Transverse colon (tissue), 4 donors: ENCODE data around the gene TC2N. TPM values are rescaled to one million over a fixed set of nuclear protein-coding genes. Genes with fewer than 3 reads are reported as not detected.
"Not testable (repeated sequence)": the region's sequence is repeated elsewhere in the genome, so short reads cannot be mapped to it uniquely, and the experiment has no call there.

Source experiments
- DNase-seq: peaks from one replicate; pipeline ENCODE4 v3.0.0-alpha.2; 2019
- H3K27ac ChIP-seq, 4 donors: fragments of 200-600 bp; sonication (generic); 2 replicates each; pipeline ENCODE4 v1.5.1; 2016 to 2018; ENCODE audit warnings: inconsistent platforms in 4 of 4
- H3K27me3 ChIP-seq: fragments of 200-600 bp; sonication (generic); 2 replicates; pipeline ENCODE4 v1.5.1; 2017; ENCODE audit warnings: inconsistent platforms
- H3K36me3 ChIP-seq, 4 donors: fragments of 200-600 bp; sonication (generic); 2 replicates each; pipeline ENCODE4 v1.5.1; 2017 to 2019; ENCODE audit warnings: inconsistent platforms in 4 of 4
- H3K4me1 ChIP-seq, 4 donors: fragments of 200-600 bp; sonication (generic); 2 replicates each; pipeline ENCODE4 v1.5.1; 2017 to 2020; ENCODE audit warnings: inconsistent platforms in 4 of 4
- H3K4me3 ChIP-seq, 4 donors: fragments of 200-600 bp; sonication (generic); 1 replicate in 1 of 4; 2 replicates in 3 of 4; pipeline versions ENCODE4 v1.5.1 to v1.6.1; 2017 to 2019; ENCODE audit warnings: inconsistent platforms in 4 of 4
- H3K9me3 ChIP-seq, 2 donors: fragments of 200-600 bp; sonication (generic); 2 replicates each; pipeline ENCODE4 v1.5.1; 2017 to 2019; ENCODE audit warnings: inconsistent platforms in 2 of 2
- EP300 ChIP-seq: sonication (generic); formaldehyde crosslinking; IDR thresholded peaks from one replicate; pipeline ENCODE4 v1.6.1; 2017; ENCODE audit warnings: antibody characterized with exemption, low read depth
- POLR2A ChIP-seq: fragments of 450-650 bp; IDR thresholded peaks from one replicate; pipeline ENCODE4 v1.6.1; 2016; ENCODE audit warnings: antibody characterized with exemption, mild to moderate bottlenecking, moderate library complexity
- POLR2AphosphoS5 ChIP-seq, 3 donors: sonication (generic); formaldehyde crosslinking; IDR thresholded peaks; one replicate each; pipeline ENCODE4 v1.6.1; 2016; ENCODE audit warnings: antibody characterized with exemption in 3 of 3
- WGBS, 2 donors: methylation state at CpG; one replicate each; pipeline ENCODE4 v1.1.5; 2018; ENCODE audit warnings: low coverage in 1 of 2; 5-methylcytosine and 5-hydroxymethylcytosine counted together
- in situ Hi-C, 4 donors: fragments of 200-750 bp; cut with MboI; loops; one replicate each; pipeline versions ENCODE4 v1.15.0 to v1.15.1; 2017; ENCODE audit warnings: low sequenced_read_pairs in 3 of 4, low pct_ligation_motif_present in 1 of 4, low pct_unique_long_range_greater_than_20kb in 1 of 4
- intact Hi-C: fragments of 100-400 bp; cut with DNase I; formaldehyde crosslinking; loops from one replicate; pipeline ENCODE4 v1.15.1; 2023; ENCODE audit warnings: low total_unique reads
- total RNA-seq, 4 donors: library from RNA; depleted of rRNA; stranded (reverse); fragments of >200 nt; gene quantifications; one replicate each; pipeline ENCODE4 v1.1.0, GENCODE V29; 2016
- TF ChIP-seq, protein P1 (sequence below), 5 experiments: fragments of 200-600 bp in 3 of 5; fragments of 450-650 bp in 2 of 5; sonication (generic) in 3 of 5; IDR thresholded peaks; 1 replicate in 2 of 5; 2 replicates in 3 of 5; pipeline ENCODE4 v1.5.1; 2016 to 2017; ENCODE audit warnings: antibody characterized with exemption in 5 of 5, inconsistent platforms in 3 of 5, mild to moderate bottlenecking in 2 of 5, moderate library complexity in 1 of 5

The TC2N gene
- total RNA-seq, 4 donors from 2014 or later = 36.0 to 85.4 (median 53.7) TPM

GRCh38 chr14:91898372-91898771 is 31.0 kb upstream of the TC2N start:
- no peaks in the 10 kb centered on the region for H3K36me3 ChIP-seq
- in situ Hi-C loops = no loop called here
- peaks cover 0 to 13% (median 5%) of the 10 kb centered on the region in 4 donors for H3K4me1 ChIP-seq

DNA sequence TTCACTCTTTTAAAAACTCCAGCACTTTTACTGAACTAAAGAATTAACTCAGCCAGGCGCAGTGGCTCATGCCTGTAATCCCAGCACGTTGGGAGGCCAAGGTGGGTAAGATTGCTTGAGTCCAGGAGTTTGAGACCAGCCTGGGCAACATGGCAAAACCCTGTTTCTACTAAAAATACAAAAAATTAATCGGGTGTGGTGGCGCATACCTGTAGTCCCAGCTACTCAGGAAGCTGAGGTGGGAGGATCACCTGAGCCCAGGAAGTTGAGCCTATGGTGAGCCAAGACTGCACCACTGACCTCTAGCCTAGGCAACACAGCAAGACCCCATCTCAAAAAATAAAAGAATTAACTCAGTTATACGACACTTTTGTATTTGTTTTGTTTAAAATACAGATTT is 30.4 kb upstream of the TC2N start:
- intact Hi-C loops, in situ Hi-C loops, DNase-seq, H3K4me3 ChIP-seq, H3K9me3 ChIP-seq, H3K36me3 ChIP-seq, H3K27me3 ChIP-seq: not testable (repeated sequence)
- peak overlapping the region in 3 of 4 donors; percentile 40 to 60 (median 49) for H3K27ac ChIP-seq
- H3K4me1 ChIP-seq = peaks cover 0 to 13% (median 5%) of the 10 kb centered on the region in 4 donors
- 86 to 100% methylated on average over 1 to 5 of the region's 5 CpGs for WGBS, 2 donors

More at GRCh38 chr14:91898372-91898771, 31.0 kb upstream of the TC2N start:
- no peak for DNase-seq
- H3K9me3 ChIP-seq = no peaks in the 10 kb centered on the region
- peak overlapping the region in 1 of 4 donors; percentile 60 for H3K27ac ChIP-seq
- TF ChIP-seq EP300 (no peak), POLR2AphosphoS5 (IDR thresholded peaks at IDR 0.05) (no peak), POLR2A (no peak)
- TF ChIP-seq, protein P1, sequence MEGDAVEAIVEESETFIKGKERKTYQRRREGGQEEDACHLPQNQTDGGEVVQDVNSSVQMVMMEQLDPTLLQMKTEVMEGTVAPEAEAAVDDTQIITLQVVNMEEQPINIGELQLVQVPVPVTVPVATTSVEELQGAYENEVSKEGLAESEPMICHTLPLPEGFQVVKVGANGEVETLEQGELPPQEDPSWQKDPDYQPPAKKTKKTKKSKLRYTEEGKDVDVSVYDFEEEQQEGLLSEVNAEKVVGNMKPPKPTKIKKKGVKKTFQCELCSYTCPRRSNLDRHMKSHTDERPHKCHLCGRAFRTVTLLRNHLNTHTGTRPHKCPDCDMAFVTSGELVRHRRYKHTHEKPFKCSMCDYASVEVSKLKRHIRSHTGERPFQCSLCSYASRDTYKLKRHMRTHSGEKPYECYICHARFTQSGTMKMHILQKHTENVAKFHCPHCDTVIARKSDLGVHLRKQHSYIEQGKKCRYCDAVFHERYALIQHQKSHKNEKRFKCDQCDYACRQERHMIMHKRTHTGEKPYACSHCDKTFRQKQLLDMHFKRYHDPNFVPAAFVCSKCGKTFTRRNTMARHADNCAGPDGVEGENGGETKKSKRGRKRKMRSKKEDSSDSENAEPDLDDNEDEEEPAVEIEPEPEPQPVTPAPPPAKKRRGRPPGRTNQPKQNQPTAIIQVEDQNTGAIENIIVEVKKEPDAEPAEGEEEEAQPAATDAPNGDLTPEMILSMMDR (IDR thresholded peaks at IDR 0.05) = no peak
- H3K4me3 ChIP-seq = no peak overlapping the region
- intact Hi-C loops = no loop called here
- no peaks in the 10 kb centered on the region for H3K27me3 ChIP-seq
- WGBS, 2 donors = 81% methylated on average over 5 of the region's 5 CpGs; no CpG with 5 or more reads in 1 of the 2 donors

DNA sequence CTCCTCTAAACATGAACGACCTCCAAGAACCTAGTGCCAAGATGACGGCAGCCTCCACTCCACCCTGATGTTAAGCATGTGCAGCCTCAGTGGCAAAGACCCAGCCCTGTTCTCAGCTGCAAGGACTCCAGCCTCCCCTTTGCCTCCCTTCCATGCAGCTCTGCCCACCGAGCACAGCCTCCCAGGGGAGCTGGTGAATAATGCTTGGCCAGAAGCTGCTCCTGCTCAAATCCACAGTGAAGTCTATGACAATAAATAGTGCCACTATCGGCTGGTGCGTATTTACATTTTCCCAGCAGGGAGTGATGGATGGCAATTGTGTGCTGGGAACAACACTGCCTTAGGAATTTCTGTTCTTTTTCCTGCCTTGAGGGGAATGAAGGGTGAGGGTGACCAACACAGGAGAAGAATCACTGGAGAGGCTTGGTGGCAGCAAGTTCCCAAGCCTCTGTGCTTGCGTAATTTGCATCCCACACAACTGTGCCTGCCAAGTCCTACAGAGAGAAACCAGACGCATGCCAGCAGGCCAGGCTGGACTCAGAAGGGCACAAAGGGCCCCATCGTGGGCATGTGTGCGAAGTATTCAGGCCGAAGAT is 29.9 kb upstream of the TC2N start:
- intact Hi-C loops = no loop called here
- Histone ChIP-seq H3K4me1 (peaks cover 0 to 13% (median 5%) of the 10 kb centered on the region in 4 donors), H3K9me3 (no peaks in the 10 kb centered on the region), H3K4me3 (no peak overlapping the region), H3K27me3 (no peaks in the 10 kb centered on the region), H3K27ac (peak overlapping the region in 3 of 4 donors; percentile 49 to 60 (median 55)), H3K36me3 (no peaks in the 10 kb centered on the region)
- TF ChIP-seq EP300 = no peak
- TF ChIP-seq POLR2AphosphoS5 (IDR thresholded peaks at IDR 0.05) = peak; percentile 49 to 72 (median 70)
- TF ChIP-seq POLR2A = no peak
- in situ Hi-C loops = no loop called here
- 44 to 61% methylated on average over 3 to 10 of the region's 10 CpGs for WGBS, 2 donors
- peak; percentile 17 for DNase-seq

GRCh38 chr14:91896419-91896818 is 29.1 kb upstream of the TC2N start:
- intact Hi-C loops = no loop called here
- WGBS, 2 donors = 79 to 96% methylated on average over 2 to 4 of the region's 4 CpGs
- TF ChIP-seq POLR2A (no peak), POLR2AphosphoS5 (IDR thresholded peaks at IDR 0.05) (no peak), EP300 (no peak)
- TF ChIP-seq, protein P1 (IDR thresholded peaks at IDR 0.05) = no peak
- in situ Hi-C loops = no loop called here
- Histone ChIP-seq H3K27ac (peak overlapping the region in 2 of 4 donors; percentile 49 to 60), H3K36me3 (no peaks in the 10 kb centered on the region), H3K4me3 (no peak overlapping the region), H3K9me3 (no peaks in the 10 kb centered on the region), H3K27me3 (no peaks in the 10 kb centered on the region), H3K4me1 (peaks cover 0 to 13% (median 5%) of the 10 kb centered on the region in 4 donors)
- DNase-seq = no peak

GRCh38 chr14:91893669-91894068 is 26.3 kb upstream of the TC2N start:
- no peak overlapping the region for H3K27ac ChIP-seq
- no peaks in the 10 kb centered on the region for H3K9me3 ChIP-seq
- intact Hi-C loops (no loop called here), in situ Hi-C loops (no loop called here)
- H3K4me3 ChIP-seq = no peak overlapping the region
- H3K27me3 ChIP-seq = no peaks in the 10 kb centered on the region
- no peak for DNase-seq
- WGBS, 2 donors = 75 to 87% methylated on average over 2 to 4 of the region's 4 CpGs
- TF ChIP-seq, protein P1 (IDR thresholded peaks at IDR 0.05) = no peak
- H3K4me1 ChIP-seq = peaks cover 4 to 23% (median 13%) of the 10 kb centered on the region in 4 donors
- no peaks in the 10 kb centered on the region for H3K36me3 ChIP-seq
